Activated CD8-positive, alpha-beta memory T cell treated with anti-CD3 and anti-CD28 coated beads, Interleukin-2, amount 10 ng/mL, durations not matched to agents 7 days and 5 days (primary cell): ENCODE measurements around the gene RPL6. TPM values are rescaled to one million over a fixed set of nuclear protein-coding genes. Genes with fewer than 3 reads are reported as not detected.
"Not testable (repeated sequence)": the region's sequence is repeated elsewhere in the genome, so short reads cannot be mapped to it uniquely, and the experiment has no call there.

Experiments used
- ATAC-seq: fragments of 150-1000 bp; cut with Tn5 transposase; one replicate; pipeline ENCODE4 v1.10.0; 2021; ENCODE audit warnings: moderate library complexity
- CTCF ChIA-PET: fragments of 350-600 bp; sonication (Branson Sonifier 250); formaldehyde crosslinking; loops from one replicate; lab custom pipeline; 2021; ENCODE audit warnings: antibody characterized with exemption; lab: Charles Lee
- DNase-seq: peaks from one replicate; pipeline ENCODE4 v3.0.0-alpha.2; 2020
- H3K27ac Mint-ChIP-seq: one replicate; pipeline ENCODE4 v1.8.0; 2021; ENCODE audit warnings: mild to moderate bottlenecking, mixed read lengths
- H3K27me3 Mint-ChIP-seq: one replicate; pipeline ENCODE4 v1.8.0; 2021; ENCODE audit warnings: mixed read lengths
- H3K36me3 Mint-ChIP-seq: one replicate; pipeline ENCODE4 v1.8.0; 2021; ENCODE audit warnings: mild to moderate bottlenecking, mixed read lengths
- H3K4me1 Mint-ChIP-seq: one replicate; pipeline ENCODE4 v1.8.0; 2021; ENCODE audit warnings: mixed read lengths
- H3K4me3 Mint-ChIP-seq: one replicate; pipeline ENCODE4 v1.8.0; 2021; ENCODE audit warnings: mild to moderate bottlenecking, moderate library complexity, mixed read lengths
- H3K9me3 Mint-ChIP-seq: one replicate; pipeline ENCODE4 v1.8.0; 2022; ENCODE audit warnings: low read depth, mixed read lengths
- total RNA-seq, 2 experiments: library from RNA; stranded (reverse); gene quantifications; one replicate each; pipeline ENCODE4 v1.2.3, GENCODE V29; 2021

The RPL6 gene
- total RNA-seq, 2 experiments from 2014 or later, result 778 to 1,078 TPM

DNA sequence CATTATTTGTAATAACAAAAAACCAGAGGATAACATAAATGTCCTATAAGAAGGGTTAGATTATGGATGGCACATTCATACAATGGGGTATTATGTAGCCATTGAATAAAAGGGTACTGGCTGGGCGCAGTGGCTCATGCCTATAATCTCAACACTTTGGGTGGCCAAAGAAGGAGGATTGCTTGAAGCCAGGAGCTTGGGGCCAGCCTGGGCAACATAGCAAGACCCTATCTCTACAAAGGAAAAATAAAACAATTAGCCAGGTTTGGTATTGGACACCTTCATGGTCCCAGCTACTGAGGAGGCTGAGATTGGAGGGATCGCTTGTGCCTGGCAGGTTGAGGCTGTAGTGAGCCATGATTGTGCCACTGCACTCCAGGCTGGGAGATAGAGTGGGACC lies 24.1 kb upstream of the RPL6 start:
- no peak overlapping the region for H3K4me3 Mint-ChIP-seq
- peaks cover 13% of the 10 kb centered on the region for H3K36me3 Mint-ChIP-seq
- CTCF ChIA-PET, result no interaction called here
- peaks cover 28% of the 10 kb centered on the region for H3K4me1 Mint-ChIP-seq
- no peaks in the 10 kb centered on the region for H3K27me3 Mint-ChIP-seq
- no peak overlapping the region for H3K27ac Mint-ChIP-seq
- DNase-seq, result no peak
- no peaks in the 10 kb centered on the region for H3K9me3 Mint-ChIP-seq
- no peak for ATAC-seq

DNA sequence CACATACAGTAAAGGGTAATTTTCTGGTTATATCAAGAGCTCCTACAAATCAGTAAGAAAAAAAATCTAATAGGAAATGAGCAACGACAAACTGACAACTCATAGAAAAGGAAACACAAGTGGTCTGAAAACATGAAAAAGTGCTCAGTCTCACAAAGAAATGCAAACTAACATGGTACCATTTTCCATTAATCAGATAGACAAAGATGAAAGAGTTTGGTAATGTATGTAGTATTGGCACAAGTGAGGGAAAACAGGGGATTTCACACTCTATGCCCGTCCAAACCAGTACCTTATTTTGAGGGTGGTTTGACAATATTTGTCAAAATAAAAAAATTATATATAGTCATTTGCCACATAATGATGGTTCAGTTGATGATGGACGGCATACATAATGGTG lies 22.6 kb upstream of the RPL6 start:
- no peaks in the 10 kb centered on the region for H3K9me3 Mint-ChIP-seq
- no peaks in the 10 kb centered on the region for H3K27me3 Mint-ChIP-seq
- no peak overlapping the region for H3K4me3 Mint-ChIP-seq
- no peak for DNase-seq
- H3K36me3 Mint-ChIP-seq, result peaks cover 21% of the 10 kb centered on the region
- H3K27ac Mint-ChIP-seq, result no peak overlapping the region
- H3K4me1 Mint-ChIP-seq, result peaks cover 22% of the 10 kb centered on the region
- ATAC-seq, result no peak
- CTCF ChIA-PET, result no interaction called here

DNA sequence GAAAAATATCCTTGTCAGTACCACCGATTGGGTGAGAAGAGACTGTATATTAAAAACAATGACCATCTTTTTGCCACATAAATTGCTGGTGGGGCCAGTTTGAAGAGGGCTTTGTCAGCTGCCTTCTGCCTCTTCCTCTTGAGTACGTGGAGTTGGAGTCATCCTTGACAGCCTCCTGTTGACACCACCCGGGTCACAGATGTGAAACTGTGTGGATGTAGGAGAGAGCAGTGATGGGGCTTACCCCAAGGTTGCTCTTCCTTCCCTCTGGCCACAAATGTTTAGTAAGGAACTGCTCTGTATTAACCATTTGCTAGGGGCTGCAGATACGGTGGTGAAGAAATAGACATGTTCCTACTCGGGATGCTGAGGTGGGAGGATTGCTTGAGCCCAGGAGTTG lies 21.5 kb upstream of the RPL6 start:
- Mint-ChIP-seq H3K9me3 (no peaks in the 10 kb centered on the region), H3K27me3 (no peaks in the 10 kb centered on the region), H3K4me1 (peaks cover 22% of the 10 kb centered on the region), H3K36me3 (peaks cover 26% of the 10 kb centered on the region), H3K4me3 (no peak overlapping the region), H3K27ac (no peak overlapping the region)
- CTCF ChIA-PET, result no interaction called here
- ATAC-seq (no peak), DNase-seq (no peak)

DNA sequence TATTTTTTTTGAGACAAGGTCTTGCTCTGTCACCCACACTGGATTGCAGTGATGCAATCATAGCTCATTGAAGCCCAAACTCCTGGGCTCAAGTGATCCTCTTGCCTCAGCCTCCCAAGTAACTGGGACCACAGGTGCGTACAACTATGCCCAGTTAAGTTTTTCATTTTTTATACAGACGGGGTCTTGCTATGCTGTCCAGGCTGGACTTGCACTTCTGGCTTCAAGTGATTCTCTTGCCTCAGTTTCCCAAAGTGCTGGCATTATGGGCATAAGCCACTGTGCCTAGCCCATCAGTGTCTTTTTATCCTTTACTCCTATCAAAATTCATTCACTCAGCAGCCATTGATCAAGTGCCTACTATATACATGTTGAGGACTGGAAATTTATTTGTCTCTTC lies 18.4 kb upstream of the RPL6 start:
- no peaks in the 10 kb centered on the region for H3K9me3 Mint-ChIP-seq
- H3K36me3 Mint-ChIP-seq, result peaks cover 35% of the 10 kb centered on the region
- no peak for DNase-seq
- H3K27ac Mint-ChIP-seq, result no peak overlapping the region
- ATAC-seq, result no peak
- no peak overlapping the region for H3K4me3 Mint-ChIP-seq
- CTCF ChIA-PET, result no interaction called here
- no peaks in the 10 kb centered on the region for H3K27me3 Mint-ChIP-seq
- peaks cover 34% of the 10 kb centered on the region for H3K4me1 Mint-ChIP-seq

DNA sequence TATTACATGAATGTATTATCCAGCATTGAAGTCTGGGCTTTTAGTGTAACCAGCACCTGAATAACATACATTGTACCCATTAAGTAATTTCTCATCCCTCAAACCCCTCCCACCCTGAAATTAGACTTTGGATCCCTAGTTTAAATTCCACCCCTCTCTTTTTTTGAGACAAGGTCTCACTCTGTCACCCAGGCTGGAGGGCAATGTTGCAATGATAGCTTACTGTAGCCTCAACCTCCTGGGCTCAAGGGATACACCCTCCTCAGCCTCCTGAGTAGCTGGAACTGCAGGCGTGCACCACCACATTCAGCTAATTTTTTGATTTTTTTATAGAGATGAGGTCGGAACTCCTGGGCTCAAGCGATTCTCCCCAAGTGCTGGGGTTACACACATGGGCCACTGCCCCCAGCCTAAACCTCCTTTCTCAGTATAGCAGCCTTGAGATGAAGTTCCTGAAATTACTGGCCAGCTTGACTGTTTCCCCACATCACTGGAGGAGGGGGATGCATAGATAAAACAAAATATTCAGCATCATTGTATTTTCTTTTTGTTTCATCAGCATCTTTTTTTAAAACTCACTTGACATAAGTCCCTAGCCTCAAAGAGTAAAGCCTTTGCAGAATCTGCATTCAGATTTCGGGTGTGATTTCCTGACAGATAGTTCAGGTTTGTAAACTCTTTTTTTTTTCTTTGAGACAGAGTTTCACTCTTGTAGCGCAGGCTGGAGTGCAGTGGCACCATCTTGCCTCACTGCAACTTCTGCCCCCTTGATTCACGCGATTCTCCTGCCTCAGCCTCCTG lies 16.4 kb upstream of the RPL6 start:
- no peaks in the 10 kb centered on the region for H3K9me3 Mint-ChIP-seq
- no peaks in the 10 kb centered on the region for H3K27me3 Mint-ChIP-seq
- H3K27ac Mint-ChIP-seq, result peak overlapping the region; percentile 52
- peaks cover 37% of the 10 kb centered on the region for H3K4me1 Mint-ChIP-seq
- peaks cover 27% of the 10 kb centered on the region for H3K36me3 Mint-ChIP-seq
- ATAC-seq (no peak), DNase-seq (no peak)
- CTCF ChIA-PET, result no interaction called here
- H3K4me3 Mint-ChIP-seq, result no peak overlapping the region

DNA sequence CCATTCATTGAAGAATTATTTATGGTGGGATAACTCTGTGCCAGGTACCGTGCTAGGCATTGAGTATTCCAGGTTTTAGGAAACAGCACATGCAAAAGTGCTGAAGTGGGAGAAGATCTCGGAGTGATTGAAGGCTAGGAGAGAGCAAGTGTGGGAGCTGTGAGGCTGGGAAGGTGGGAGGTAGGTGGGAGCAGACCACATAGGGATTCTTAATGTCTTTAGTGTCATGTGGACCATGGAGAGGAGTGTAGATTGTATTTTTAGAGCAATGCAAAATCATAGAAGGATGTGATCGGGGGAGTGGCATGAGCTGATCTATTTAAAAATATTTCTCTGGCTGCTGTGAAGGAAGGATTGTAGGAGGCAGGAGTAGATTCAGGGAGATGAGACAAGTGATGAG lies 14.7 kb upstream of the RPL6 start:
- H3K27me3 Mint-ChIP-seq, result no peaks in the 10 kb centered on the region
- CTCF ChIA-PET, result interaction anchor here (0.7 kb wide), 2 partner anchors 37 to 57 kb away, joined by 3 to 4 read pairs; no protein-coding TSS in a partner anchor
- H3K4me1 Mint-ChIP-seq, result peaks cover 43% of the 10 kb centered on the region
- no peaks in the 10 kb centered on the region for H3K9me3 Mint-ChIP-seq
- DNase-seq, result no peak
- H3K36me3 Mint-ChIP-seq, result peaks cover 27% of the 10 kb centered on the region
- no peak overlapping the region for H3K27ac Mint-ChIP-seq
- ATAC-seq, result no peak
- no peak overlapping the region for H3K4me3 Mint-ChIP-seq

DNA sequence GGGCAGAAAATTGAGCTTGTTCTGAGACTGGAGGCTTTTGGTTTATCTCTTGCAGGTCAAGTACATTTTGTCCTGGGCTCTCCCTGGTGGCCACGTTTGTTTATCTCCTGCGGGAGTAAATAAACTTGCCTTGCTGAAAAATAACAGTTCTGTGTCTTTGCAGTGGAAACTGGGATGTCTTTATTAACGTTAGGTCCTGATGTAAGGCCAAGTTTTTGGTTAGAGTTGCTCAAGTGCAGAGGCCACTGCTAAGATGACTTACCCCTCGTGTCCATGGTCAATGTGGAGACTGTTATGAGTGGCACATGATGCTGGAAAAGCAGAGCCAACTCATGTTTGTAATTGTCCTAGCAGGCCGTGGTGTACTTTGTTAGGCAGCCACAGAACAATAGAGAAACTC lies 13.1 kb upstream of the RPL6 start:
- H3K4me3 Mint-ChIP-seq, result no peak overlapping the region
- H3K9me3 Mint-ChIP-seq, result no peaks in the 10 kb centered on the region
- no peak for ATAC-seq
- peaks cover 18% of the 10 kb centered on the region for H3K36me3 Mint-ChIP-seq
- H3K27me3 Mint-ChIP-seq, result no peaks in the 10 kb centered on the region
- H3K27ac Mint-ChIP-seq, result no peak overlapping the region
- CTCF ChIA-PET, result no interaction called here
- DNase-seq, result no peak
- peaks cover 45% of the 10 kb centered on the region for H3K4me1 Mint-ChIP-seq

DNA sequence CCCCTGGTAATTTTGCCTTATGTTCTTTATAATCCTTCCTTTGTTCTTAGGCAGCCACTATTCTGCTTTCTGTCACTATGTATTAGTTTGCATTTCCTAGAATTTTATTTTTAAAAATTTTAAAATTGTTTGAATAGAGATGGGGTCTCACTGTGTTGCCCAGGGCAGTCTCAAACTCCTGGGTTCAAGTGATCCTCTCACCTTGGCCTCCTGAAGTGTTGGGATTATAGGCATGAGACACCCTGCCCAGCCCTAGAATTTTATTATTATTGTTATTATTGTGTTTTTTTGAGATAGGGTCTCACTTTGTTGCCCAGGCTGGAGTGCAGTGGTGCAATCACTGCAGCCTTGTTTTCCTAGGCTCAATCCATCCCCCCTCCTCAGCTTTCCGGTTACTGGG lies 12.0 kb upstream of the RPL6 start:
- peaks cover 50% of the 10 kb centered on the region for H3K4me1 Mint-ChIP-seq
- DNase-seq (no peak), ATAC-seq (no peak)
- CTCF ChIA-PET, result no interaction called here
- H3K27me3 Mint-ChIP-seq, result no peaks in the 10 kb centered on the region
- H3K27ac Mint-ChIP-seq, result no peak overlapping the region
- no peaks in the 10 kb centered on the region for H3K9me3 Mint-ChIP-seq
- no peak overlapping the region for H3K4me3 Mint-ChIP-seq
- peaks cover 16% of the 10 kb centered on the region for H3K36me3 Mint-ChIP-seq

DNA sequence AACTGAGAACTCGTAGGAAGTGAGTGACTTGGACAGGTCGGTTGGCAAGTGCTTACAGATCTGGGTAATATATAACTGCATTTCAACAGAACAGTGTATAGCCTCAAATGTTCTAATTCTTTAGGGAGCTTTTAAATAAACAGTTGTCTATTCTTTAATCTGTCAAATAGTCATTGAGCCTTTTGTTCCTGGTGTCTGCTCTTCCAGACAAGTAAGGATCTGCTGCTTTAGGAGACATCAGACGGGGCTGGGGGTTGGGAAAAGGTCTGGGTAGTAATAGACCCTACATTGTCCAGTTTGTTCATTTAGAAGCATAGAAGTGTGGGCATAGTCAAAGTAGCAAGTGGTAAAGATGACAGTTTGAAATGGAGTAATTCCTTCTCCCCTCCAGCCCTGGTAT lies 11.3 kb upstream of the RPL6 start:
- peak overlapping the region; percentile 33 for H3K27ac Mint-ChIP-seq
- peaks cover 48% of the 10 kb centered on the region for H3K4me1 Mint-ChIP-seq
- ATAC-seq, result no peak
- no peaks in the 10 kb centered on the region for H3K9me3 Mint-ChIP-seq
- no peak for DNase-seq
- peak overlapping the region; percentile 90 for H3K4me3 Mint-ChIP-seq
- no peaks in the 10 kb centered on the region for H3K27me3 Mint-ChIP-seq
- CTCF ChIA-PET, result interaction anchor here (1.6 kb wide), 1 partner anchor 10 kb away, joined by 6 read pairs; no protein-coding TSS in a partner anchor
- H3K36me3 Mint-ChIP-seq, result peaks cover 12% of the 10 kb centered on the region

DNA sequence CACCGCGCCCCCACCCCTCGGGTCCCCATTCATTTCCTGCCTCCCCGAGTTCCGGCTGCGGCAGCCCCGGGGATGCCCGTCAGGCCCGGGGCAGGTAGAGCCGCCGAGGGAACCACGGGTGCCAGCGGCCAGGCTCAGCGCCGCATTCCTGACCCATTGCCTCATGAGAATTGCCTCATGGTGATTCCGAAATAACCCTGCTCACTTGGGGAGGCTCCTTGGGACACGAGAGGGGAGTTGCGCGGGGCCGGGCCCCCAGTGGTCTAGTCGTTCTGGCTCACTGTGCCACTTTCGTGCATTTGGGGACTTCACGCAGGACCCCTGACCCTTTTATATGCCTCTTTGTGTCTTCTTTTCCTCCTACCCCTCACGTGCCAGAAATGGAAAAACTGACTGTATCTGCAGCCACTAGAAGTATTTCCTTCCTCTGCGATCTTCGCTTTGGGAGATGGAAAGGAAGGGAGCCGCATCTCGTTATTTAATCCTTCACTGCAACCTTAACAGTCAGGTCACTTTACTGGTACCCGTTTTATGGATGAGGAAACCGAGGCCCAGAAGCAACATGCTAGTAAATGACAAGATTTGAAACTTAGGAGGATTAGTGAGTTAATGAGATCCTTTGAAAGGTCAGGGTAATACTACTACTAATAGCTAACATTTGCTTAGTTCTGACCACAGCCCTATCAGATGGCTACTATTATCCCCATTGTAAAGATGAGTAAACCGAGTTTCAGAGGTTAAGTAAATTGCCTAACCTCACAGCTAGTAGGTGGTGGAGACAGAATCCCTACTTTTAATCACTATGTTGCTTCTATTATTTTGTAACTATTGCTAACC lies 10.1 kb upstream of the RPL6 start:
- Mint-ChIP-seq H3K27ac (peak overlapping the region; percentile 85), H3K4me1 (peaks cover 45% of the 10 kb centered on the region), H3K27me3 (no peaks in the 10 kb centered on the region), H3K4me3 (peak overlapping the region; percentile 90), H3K9me3 (no peaks in the 10 kb centered on the region), H3K36me3 (peaks cover 7% of the 10 kb centered on the region)
- ATAC-seq (peak; percentile 62), DNase-seq (peak; percentile 55)
- CTCF ChIA-PET, result interaction anchor here (0.7 to 1.7 kb wide), 3 partner anchors 8 to 294 kb away, joined by 4 to 6 read pairs (median 5); partner anchors contain the start of gene TRAFD1

DNA sequence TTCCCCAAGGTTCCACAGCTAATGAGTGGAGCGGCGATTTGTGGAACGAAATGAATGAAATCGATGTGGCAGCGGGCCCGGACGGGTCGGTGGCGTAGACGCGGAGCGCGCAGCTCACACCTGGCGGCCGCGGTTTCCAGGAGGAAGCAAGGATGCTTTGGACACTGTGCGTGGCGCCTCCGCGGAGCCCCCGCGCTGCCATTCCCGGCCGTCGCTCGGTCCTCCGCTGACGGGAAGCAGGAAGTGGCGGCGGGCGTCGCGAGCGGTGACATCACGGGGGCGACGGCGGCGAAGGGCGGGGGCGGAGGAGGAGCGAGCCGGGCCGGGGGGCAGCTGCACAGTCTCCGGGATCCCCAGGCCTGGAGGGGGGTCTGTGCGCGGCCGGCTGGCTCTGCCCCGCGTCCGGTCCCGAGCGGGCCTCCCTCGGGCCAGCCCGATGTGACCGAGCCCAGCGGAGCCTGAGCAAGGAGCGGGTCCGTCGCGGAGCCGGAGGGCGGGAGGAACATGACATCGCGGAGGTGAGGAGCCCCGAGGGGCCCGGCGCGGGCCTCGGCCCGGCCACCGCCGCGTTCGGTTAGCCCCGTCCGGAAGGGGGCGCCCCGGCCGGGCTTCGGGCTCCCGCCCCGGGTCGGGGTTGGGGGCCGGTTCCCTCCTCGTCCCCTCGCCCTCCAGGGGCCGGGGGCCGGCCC lies 9.3 kb upstream of the RPL6 start, which contains the start of gene PTPN11:
TSS of gene PTPN11 (plus strand) at position 340 of the 689 bp plus-strand sequence. CDS start at position 505, 165 bp downstream.
- Mint-ChIP-seq H3K9me3 (no peaks in the 10 kb centered on the region), H3K4me3 (peak within 1 kb of the TSS; percentile 95), H3K27me3 (no peaks in the 10 kb centered on the region), H3K36me3 (peaks cover 4% of the 10 kb centered on the region), H3K27ac (peak within 1 kb of the TSS; percentile 96), H3K4me1 (peaks cover 39% of the 10 kb centered on the region)
- DNase-seq, result peak; percentile 92
- ATAC-seq, result peak; percentile 87
- CTCF ChIA-PET, result interaction anchor here (1.7 kb wide), 1 partner anchor 32 kb away, joined by 5 read pairs; no protein-coding TSS in a partner anchor

DNA sequence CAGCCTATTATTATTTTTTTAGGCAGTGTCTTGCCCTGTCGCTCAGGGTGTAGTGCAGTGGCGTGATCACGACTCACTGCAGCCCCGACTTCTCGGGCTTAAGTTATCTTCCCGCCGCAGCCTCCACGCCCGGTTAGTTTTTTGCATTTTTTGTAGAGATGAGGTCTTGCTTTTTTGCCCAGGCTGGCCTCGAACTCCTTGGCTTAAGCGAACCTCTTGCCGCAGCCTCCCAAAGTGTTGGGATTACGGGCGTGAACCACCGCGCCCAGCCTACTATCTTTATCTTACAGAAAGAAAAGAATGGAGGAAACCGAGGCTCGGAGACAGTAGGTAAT lies 8.8 kb upstream of the RPL6 start:
- Mint-ChIP-seq H3K4me3 (peak overlapping the region; percentile 95), H3K36me3 (peaks cover 4% of the 10 kb centered on the region), H3K27me3 (no peaks in the 10 kb centered on the region), H3K27ac (peak overlapping the region; percentile 96), H3K9me3 (no peaks in the 10 kb centered on the region), H3K4me1 (peaks cover 39% of the 10 kb centered on the region)
- CTCF ChIA-PET, result interaction anchor here (1.7 kb wide), 1 partner anchor 31 kb away, joined by 5 read pairs; no protein-coding TSS in a partner anchor
- DNase-seq, result no peak
- ATAC-seq, result no peak

DNA sequence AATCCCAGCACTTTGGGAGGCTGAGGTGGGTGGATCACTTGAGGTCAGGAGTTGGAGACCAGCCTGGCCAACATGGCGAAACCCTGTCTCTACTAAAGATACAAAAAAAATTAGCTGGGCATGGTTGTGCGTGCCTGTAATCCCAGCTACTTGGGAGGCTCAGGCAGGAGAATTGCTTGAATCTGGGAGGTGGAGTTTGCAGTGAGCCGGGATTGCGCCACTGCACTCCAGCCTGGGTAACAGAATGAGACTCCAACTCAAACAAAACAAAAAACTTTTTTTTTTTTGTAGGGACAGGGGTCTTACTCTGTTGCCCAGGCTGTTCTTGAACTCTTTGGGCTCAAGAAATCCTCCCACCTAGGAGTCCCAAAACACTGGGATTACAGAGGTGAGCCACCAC lies 6.1 kb upstream of the RPL6 start:
- CTCF ChIA-PET, result interaction anchor here (1.6 kb wide), 1 partner anchor 216 kb away, joined by 6 read pairs; no protein-coding TSS in a partner anchor
- not testable (repeated sequence) for H3K4me3 Mint-ChIP-seq, H3K27ac Mint-ChIP-seq, H3K36me3 Mint-ChIP-seq, H3K9me3 Mint-ChIP-seq, DNase-seq, ATAC-seq, H3K27me3 Mint-ChIP-seq
- peaks cover 25% of the 10 kb centered on the region for H3K4me1 Mint-ChIP-seq
